Measurements from ENCODE around the gene BRSK2.

Gene BRSK2

DNA sequence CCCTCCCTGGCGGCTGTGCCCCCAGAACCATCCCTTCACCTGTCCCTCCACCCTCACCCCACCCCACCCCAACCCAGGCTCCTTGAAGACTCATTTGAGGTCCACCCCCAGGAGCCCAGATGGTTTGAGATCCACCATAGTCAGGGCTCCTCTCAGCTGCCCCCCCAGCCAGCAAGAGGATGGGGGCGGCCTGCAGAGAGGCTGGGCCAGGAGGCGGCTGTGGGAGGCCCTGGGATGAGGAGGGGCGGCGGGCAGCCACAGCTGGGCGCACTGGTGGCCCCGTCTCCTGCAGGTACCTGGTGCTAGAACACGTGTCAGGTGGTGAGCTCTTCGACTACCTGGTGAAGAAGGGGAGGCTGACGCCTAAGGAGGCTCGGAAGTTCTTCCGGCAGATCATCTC, 50.8 kb downstream of the BRSK2 start:
- no peak overlapping the region for H3K4me3 ChIP-seq
- H3K4me1 ChIP-seq, result no peaks in the 10 kb centered on the region
- no peaks in the 10 kb centered on the region for H3K9me3 ChIP-seq
- in situ Hi-C loops (cut with MboI; ENCODE audit: low sequenced_read_pairs), result no loop called here
- DNase-seq (ENCODE audit: low spot score in 2 of 2), result no peak
- no peaks in the 10 kb centered on the region for H3K27me3 ChIP-seq (ENCODE audit: low read depth)
- peaks cover under 1% of the 10 kb centered on the region; the same call in 1 of the 2 replicates for H3K36me3 ChIP-seq (replicated peaks)

DNA sequence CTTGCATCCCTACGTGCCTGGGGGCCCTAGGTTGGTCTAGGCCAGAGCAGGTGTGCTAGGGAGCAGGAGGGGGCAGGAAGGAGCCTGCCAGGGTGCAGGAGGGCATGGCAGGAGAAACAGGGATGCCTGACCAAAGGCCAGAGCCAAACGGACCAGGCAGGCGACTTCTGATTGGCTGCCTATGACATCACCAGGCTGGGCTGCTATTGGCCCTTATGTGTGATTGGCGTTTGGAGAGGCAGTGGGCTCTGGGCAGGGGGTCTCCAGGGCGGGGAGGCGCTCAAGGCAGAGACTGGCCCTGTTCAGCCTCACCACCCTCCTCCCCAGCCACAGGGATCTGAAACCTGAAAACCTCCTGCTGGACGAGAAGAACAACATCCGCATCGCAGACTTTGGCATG, 52.4 kb downstream of the BRSK2 start:
- no peak overlapping the region for H3K4me3 ChIP-seq
- no peaks in the 10 kb centered on the region for H3K4me1 ChIP-seq
- in situ Hi-C loops (cut with MboI; ENCODE audit: low sequenced_read_pairs), result no loop called here
- H3K27me3 ChIP-seq (ENCODE audit: low read depth), result no peaks in the 10 kb centered on the region
- H3K9me3 ChIP-seq, result no peaks in the 10 kb centered on the region
- H3K36me3 ChIP-seq (replicated peaks), result peaks cover 3% of the 10 kb centered on the region; the same call in 1 of the 2 replicates
- no peak for DNase-seq (ENCODE audit: low spot score in 2 of 2)

DNA sequence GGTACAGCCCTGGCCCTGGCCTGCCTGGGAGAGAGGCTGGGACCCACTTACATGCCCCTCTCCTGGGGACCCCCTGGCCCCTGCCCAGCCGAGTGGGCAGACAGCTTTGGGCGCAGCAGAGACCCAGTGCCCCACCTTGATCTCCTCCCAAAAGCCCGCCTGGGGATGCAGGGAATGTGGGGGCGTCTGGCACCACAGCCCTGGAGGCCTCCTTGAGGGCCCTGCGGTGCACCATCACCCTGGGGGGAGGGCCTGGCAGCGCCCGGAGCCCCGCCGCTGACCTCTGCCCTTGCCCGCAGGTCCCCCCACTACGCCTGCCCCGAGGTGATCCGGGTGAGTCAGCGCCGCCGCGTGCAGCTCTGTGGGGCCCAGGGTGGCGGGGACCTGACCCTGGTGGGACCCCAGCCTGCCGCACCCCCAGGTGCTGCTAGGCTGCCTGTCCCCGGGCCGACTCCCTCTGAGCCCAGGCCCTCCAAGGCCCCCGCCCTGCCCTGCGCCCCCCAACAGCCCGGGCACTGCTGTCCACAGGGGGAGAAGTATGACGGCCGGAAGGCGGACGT, 53.2 kb downstream of the BRSK2 start:
- H3K27me3 ChIP-seq (ENCODE audit: low read depth), result no peaks in the 10 kb centered on the region
- no peaks in the 10 kb centered on the region for H3K9me3 ChIP-seq
- peaks cover 3% of the 10 kb centered on the region; the same call in 1 of the 2 replicates for H3K36me3 ChIP-seq (replicated peaks)
- no peak overlapping the region for H3K4me3 ChIP-seq
- DNase-seq (ENCODE audit: low spot score in 2 of 2), result no peak
- in situ Hi-C loops (cut with MboI; ENCODE audit: low sequenced_read_pairs), result no loop called here
- H3K4me1 ChIP-seq, result no peaks in the 10 kb centered on the region

DNA sequence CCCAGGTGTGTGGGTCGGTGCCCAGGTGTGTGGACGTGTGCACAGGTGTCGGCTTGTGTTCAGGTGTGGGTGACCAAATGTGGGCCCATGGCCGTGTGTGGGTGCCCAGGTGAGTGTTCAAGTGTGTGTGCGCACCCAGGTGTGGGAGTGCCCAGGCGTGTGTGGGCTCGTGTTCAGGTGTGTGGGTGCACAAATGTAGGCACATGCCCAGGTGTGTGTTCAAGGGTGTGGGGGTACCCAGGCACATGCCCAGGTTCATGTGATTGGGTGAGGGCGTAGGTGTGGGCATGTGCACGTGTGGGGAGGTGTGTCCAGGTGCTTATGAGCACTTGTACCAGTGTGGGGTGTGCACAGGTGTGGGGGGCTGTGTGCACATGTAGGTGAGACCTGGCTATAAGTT, 54.0 kb downstream of the BRSK2 start:
- H3K4me1 ChIP-seq, result no peaks in the 10 kb centered on the region
- H3K9me3 ChIP-seq, result no peaks in the 10 kb centered on the region
- no peak overlapping the region for H3K4me3 ChIP-seq
- in situ Hi-C loops (cut with MboI; ENCODE audit: low sequenced_read_pairs), result no loop called here
- H3K27me3 ChIP-seq (ENCODE audit: low read depth), result no peaks in the 10 kb centered on the region
- H3K36me3 ChIP-seq (replicated peaks), result peaks cover 3% of the 10 kb centered on the region; the same call in 1 of the 2 replicates
- DNase-seq (ENCODE audit: low spot score in 2 of 2), result no peak

DNA sequence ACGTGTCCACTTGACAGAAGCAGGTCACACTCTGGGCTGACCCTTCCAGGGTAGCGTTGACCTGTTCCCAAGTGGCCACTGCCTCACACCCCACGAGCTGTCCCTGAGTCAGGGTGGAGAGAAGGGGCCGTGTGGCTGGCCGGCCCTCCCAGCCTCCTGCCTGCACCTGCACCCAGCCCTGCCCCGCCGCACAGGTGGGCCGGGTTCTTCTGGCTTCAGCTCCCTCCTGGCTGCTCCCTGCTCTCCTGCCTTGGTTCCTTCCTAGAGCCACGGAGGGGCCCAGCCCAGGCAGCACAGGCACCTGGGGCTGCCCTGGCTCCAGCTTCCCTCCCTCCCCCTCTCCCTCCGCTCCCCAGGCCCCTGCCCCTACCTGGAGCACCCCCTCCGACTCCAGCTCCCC, 54.6 kb downstream of the BRSK2 start:
- Histone ChIP-seq H3K9me3 (no peaks in the 10 kb centered on the region), H3K4me1 (no peaks in the 10 kb centered on the region), H3K36me3 (replicated peaks) (peaks cover 3% of the 10 kb centered on the region; the same call in 1 of the 2 replicates), H3K4me3 (no peak overlapping the region), H3K27me3 (ENCODE audit: low read depth) (no peaks in the 10 kb centered on the region)
- no peak for DNase-seq (ENCODE audit: low spot score in 2 of 2)
- in situ Hi-C loops (cut with MboI; ENCODE audit: low sequenced_read_pairs), result no loop called here

DNA sequence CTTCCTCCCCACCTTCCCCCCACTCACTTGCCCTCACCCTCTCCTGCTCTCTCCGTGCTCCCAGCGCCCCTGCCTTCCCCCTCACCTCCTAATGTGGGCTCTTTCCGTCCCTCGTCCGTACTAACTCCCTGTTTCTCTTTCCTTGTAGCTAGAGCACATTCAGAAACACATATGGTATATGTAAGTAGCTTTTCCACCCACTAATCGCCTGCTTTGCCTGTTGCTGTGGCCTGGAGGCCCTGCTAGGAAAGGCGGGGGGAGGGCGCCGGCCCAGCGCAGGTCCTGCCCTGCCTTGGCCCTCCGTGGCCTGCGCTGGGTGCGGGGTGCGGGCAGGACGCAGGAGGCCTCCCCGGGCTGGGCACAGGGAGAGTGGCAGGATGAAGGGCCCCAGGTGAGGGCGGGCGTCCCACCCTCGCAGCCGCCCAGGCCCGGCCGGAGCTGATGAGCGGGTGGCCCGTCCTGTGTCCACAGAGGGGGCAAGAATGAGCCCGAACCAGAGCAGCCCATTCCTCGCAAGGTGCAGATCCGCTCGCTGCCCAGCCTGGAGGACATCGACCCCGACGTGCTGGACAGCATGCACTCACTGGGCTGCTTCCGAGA, 55.2 kb downstream of the BRSK2 start:
- no peak for DNase-seq (ENCODE audit: low spot score in 2 of 2)
- no peak overlapping the region for H3K4me3 ChIP-seq
- in situ Hi-C loops (cut with MboI; ENCODE audit: low sequenced_read_pairs), result no loop called here
- no peaks in the 10 kb centered on the region for H3K27me3 ChIP-seq (ENCODE audit: low read depth)
- H3K36me3 ChIP-seq (replicated peaks), result peaks cover 3% of the 10 kb centered on the region; the same call in 1 of the 2 replicates
- no peaks in the 10 kb centered on the region for H3K4me1 ChIP-seq
- H3K9me3 ChIP-seq, result no peaks in the 10 kb centered on the region

DNA sequence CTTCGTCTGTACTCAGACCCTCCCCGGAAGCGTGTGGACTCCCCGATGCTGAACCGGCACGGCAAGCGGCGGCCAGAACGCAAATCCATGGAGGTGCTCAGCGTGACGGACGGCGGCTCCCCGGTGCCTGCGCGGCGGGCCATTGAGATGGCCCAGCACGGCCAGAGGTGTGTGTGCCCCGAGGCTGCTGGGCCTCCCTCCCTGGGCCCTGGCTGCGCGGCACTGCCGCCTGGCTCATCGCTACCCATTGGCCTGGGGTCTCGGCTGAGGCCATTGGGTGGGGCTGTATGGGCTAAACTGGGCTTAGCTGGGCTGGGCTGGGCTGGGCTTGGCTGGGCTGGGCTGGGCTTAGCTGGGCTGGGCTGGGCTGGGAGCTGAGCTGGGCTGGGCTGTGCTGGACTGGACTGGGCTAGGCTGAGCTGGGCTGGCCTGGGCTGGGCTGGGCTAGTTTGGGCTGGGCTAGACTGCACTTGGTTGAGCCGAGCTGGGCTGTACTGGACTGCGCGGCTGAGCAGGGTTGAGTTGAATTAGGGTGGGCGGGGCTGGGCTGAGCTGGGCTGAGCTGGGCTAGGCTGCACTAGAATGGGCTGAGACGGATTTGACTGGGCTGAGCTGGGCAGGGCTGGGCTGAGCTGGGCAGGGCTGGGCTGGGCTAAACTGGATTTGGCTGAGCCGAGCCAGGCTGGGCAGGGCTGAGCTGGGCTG, 56.2 kb downstream of the BRSK2 start:
- in situ Hi-C loops (cut with MboI; ENCODE audit: low sequenced_read_pairs), result no loop called here
- H3K4me1 ChIP-seq, result no peaks in the 10 kb centered on the region
- no peaks in the 10 kb centered on the region for H3K27me3 ChIP-seq (ENCODE audit: low read depth)

DNA sequence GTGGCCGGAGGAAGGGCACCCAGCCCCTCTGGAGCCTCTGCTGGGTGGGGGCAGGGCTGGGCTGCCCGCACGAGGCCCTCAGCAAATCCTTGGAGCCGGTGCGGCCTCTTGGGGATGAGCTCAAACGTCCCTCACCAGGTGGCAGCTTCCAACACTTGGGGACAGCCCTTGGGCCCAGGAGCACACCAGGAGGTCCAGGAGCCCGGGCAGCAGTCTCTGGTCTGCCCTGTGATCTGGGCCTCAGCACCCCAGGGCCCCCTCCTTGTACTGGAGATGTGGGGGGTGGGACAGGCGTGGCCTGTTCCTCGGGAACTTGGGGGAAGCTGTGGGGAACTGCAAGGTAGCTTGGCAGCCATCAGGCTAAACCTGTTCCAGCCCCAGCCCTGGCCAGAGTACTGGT, 56.9 kb downstream of the BRSK2 start:
- Histone ChIP-seq H3K9me3 (no peaks in the 10 kb centered on the region), H3K4me1 (no peaks in the 10 kb centered on the region), H3K36me3 (replicated peaks) (peaks cover 8% of the 10 kb centered on the region), H3K4me3 (no peak overlapping the region), H3K27me3 (ENCODE audit: low read depth) (no peaks in the 10 kb centered on the region)
- DNase-seq (ENCODE audit: low spot score in 2 of 2), result no peak
- in situ Hi-C loops (cut with MboI; ENCODE audit: low sequenced_read_pairs), result no loop called here

More for the DNA sequence above, 56.2 kb downstream of the BRSK2 start:
- no peaks in the 10 kb centered on the region for H3K9me3 ChIP-seq
- DNase-seq (ENCODE audit: low spot score in 2 of 2), result peak in 1 of 2 experiments; percentile 36
- H3K36me3 ChIP-seq (replicated peaks), result peaks cover 3% of the 10 kb centered on the region
- H3K4me3 ChIP-seq, result no peak overlapping the region

DNA sequence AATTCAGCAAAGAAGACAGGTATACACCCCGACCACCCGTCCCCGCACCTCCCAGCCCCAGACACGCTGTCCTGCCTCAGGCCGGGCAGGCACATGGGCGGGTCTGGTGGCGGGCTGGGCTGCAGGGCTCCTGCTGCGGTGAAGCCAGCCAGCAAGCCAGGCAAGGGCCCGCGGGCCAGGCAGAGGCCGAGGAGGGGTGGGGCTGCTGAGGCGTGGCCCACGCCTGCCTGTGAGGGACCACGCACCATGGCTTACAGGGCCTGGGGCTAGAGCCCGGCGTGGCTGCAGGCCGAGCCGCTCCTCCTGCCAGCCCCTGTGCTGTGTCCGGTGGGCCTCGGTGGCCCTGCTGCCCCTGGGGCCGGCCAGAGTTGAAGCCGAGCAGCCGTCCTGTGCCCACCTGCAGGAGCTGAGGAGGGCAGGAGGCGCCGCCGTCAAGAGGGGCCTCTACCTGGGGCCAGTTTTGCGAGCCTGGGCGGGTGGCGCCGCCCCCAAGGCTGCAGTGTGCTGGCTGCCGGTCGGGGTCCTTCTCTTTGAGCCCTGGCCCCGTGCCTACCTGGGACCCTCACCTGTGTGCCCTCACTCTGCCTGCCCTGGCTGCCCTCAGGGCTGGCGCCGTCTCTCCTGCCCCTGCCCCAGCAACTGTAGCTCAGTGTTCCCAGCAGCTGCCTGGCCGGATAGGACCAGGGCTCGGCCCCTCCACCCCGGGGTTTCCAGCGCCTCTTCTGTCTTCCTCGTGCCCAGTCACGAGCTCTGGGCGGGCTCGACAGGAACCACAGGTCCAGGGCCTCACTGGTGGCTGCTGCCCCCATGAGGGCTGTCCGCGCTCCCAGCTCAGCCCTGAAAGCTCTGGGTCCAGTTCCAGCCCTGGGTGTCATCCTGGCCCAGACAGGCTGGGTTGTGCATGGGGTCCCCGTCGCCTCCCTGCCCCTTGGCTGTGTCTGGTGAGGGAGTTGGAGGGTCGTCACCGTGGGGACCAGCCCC, 58.4 kb downstream of the BRSK2 start:
- peaks cover 15% of the 10 kb centered on the region; the same call in 1 of the 2 replicates for H3K36me3 ChIP-seq (replicated peaks)
- no peaks in the 10 kb centered on the region for H3K9me3 ChIP-seq
- DNase-seq (ENCODE audit: low spot score in 2 of 2), result no peak
- no peaks in the 10 kb centered on the region for H3K27me3 ChIP-seq (ENCODE audit: low read depth)
- in situ Hi-C loops (cut with MboI; ENCODE audit: low sequenced_read_pairs), result no loop called here
- H3K4me1 ChIP-seq, result no peaks in the 10 kb centered on the region
- H3K4me3 ChIP-seq, result no peak overlapping the region

DNA sequence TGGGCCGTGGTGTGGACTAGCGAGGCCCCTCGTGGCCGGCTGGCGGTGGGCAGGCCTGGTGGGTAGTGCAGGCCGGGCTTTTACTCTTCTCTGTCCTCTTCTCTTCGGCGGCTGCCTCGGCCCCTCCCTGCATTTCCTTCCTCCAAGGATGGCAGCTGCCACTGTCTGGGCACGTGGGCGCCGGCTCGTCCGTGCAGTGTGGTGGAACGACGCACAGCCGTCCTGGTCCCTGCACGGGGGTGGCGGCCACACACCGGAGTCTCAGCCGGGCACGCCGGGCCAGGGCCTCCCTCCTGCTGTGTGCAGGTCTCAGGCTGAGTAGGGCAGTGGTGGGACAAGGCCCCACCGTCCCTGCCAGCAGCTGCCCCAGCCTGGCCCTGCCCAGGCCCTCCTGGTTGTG, 59.1 kb downstream of the BRSK2 start:
- Histone ChIP-seq H3K4me1 (no peaks in the 10 kb centered on the region), H3K9me3 (no peaks in the 10 kb centered on the region), H3K27me3 (ENCODE audit: low read depth) (no peaks in the 10 kb centered on the region), H3K4me3 (no peak overlapping the region), H3K36me3 (replicated peaks) (peaks cover 15% of the 10 kb centered on the region; the same call in 1 of the 2 replicates)
- in situ Hi-C loops (cut with MboI; ENCODE audit: low sequenced_read_pairs), result no loop called here
- no peak for DNase-seq (ENCODE audit: low spot score in 2 of 2)

DNA sequence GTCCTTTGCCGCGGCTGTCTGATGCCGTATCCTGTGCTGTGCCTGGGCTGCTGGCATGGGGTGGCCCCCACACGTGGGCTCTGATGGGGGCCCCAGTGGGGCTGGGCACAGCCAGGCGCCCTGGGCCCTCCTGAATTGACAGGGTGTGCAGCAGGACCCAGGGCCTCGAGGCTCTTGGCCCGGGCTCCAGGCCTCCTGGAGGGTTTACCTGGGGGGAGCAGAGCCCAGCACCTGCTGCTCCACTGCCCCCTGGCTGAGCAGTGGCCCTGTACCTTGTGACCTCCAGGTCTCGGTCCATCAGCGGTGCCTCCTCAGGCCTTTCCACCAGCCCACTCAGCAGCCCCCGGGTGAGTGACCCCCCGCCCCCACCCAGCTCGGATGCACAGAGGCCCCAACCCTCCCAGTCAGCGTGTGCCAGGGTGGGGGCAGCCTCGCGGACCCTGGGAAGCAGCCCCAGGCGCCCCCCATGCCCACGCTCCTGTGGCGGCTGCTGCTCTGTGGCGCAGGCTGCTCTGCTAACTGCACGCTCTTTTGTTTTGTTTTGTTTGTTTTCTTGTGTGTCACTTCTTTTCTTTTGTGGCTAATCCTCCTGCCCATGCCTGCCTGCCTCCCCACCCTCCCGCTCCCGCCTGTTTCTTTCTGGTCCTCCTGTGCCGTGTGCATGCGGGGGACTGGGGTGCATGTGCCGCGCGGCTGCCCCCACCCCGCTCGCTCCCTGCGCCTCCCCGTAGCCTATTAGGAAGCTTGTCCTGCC, 59.9 kb downstream of the BRSK2 start:
- no peaks in the 10 kb centered on the region for H3K9me3 ChIP-seq
- DNase-seq (ENCODE audit: low spot score in 2 of 2), result peak; percentile 20 to 32
- H3K4me1 ChIP-seq, result no peaks in the 10 kb centered on the region
- in situ Hi-C loops (cut with MboI; ENCODE audit: low sequenced_read_pairs), result no loop called here
- no peak overlapping the region for H3K4me3 ChIP-seq
- no peaks in the 10 kb centered on the region for H3K27me3 ChIP-seq (ENCODE audit: low read depth)
- H3K36me3 ChIP-seq (replicated peaks), result peaks cover 15% of the 10 kb centered on the region; the same call in 1 of the 2 replicates

DNA sequence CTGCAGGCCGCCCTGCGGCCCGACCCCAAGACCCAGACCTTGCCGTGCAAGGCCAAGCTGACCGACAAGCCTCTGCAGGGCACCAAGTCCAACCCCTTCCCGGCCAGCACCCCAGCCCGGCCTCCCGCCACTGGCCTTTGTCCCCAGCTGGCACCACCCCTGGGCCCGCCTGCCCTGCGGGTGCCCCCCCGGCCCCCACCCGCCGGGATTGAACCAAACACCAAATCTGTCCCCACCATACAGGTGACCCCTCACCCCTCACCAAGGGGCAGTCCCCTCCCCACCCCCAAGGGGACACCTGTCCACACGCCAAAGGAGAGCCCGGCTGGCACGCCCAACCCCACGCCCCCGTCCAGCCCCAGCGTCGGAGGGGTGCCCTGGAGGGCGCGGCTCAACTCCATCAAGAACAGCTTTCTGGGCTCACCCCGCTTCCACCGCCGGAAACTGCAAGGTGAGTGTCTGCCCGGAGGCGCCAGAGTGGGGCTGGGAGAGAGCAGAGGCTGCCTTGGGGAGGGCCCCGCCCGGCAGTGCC, 60.7 kb downstream of the BRSK2 start:
- Histone ChIP-seq H3K36me3 (replicated peaks) (peaks cover 15% of the 10 kb centered on the region; the same call in 1 of the 2 replicates), H3K9me3 (no peaks in the 10 kb centered on the region), H3K4me3 (no peak overlapping the region), H3K4me1 (no peaks in the 10 kb centered on the region), H3K27me3 (ENCODE audit: low read depth) (no peaks in the 10 kb centered on the region)
- in situ Hi-C loops (cut with MboI; ENCODE audit: low sequenced_read_pairs), result no loop called here
- DNase-seq (ENCODE audit: low spot score in 2 of 2), result no peak
